Calu3 (cell line): ENCODE data around the gene KIF19. TPM values are rescaled to one million over a fixed set of nuclear protein-coding genes. Genes with fewer than 3 reads are reported as not detected.

Experiments
- BruUV-seq: library from RNA; stranded (reverse); fragments of 400-500 nt; replicated peaks from 2 replicates; lab custom pipeline; 2021; lab: Mats Ljungman, UMichigan
- CTCF ChIA-PET: fragments of 300-600 bp; sonication (Branson Sonifier 250); formaldehyde crosslinking; loops from one replicate; lab custom pipeline; 2022; ENCODE audit warnings: antibody characterized with exemption; lab: Charles Lee
- DNase-seq: peaks from one replicate; pipeline ENCODE4 v3.0.0; 2022
- H3K27ac Mint-ChIP-seq: one replicate; pipeline ENCODE4 v1.8.0; 2022; ENCODE audit warnings: mixed read lengths; ENCODE audit not compliant: unreplicated experiment
- H3K27me3 Mint-ChIP-seq: one replicate; pipeline ENCODE4 v1.8.0; 2022; ENCODE audit warnings: mixed read lengths; ENCODE audit not compliant: unreplicated experiment
- H3K36me3 Mint-ChIP-seq: one replicate; pipeline ENCODE4 v1.8.0; 2022; ENCODE audit warnings: mild to moderate bottlenecking, moderate library complexity, mixed read lengths; ENCODE audit not compliant: insufficient read depth, unreplicated experiment
- H3K4me1 Mint-ChIP-seq: one replicate; pipeline ENCODE4 v1.8.0; 2022; ENCODE audit warnings: mild to moderate bottlenecking, low read depth, mixed read lengths; ENCODE audit not compliant: unreplicated experiment
- H3K4me3 Mint-ChIP-seq: one replicate; pipeline ENCODE4 v1.8.0; 2022; ENCODE audit warnings: mild to moderate bottlenecking, low read depth, moderate library complexity, mixed read lengths; ENCODE audit not compliant: unreplicated experiment
- H3K9me3 Mint-ChIP-seq: one replicate; pipeline ENCODE4 v1.8.0; 2022; ENCODE audit warnings: low read depth, mixed read lengths; ENCODE audit not compliant: unreplicated experiment
- intact Hi-C: fragments of 100-400 bp; cut with micrococcal nuclease; formaldehyde crosslinking; loops from one replicate; pipeline ENCODE4 v1.10.0; 2022; ENCODE audit not compliant: unreplicated experiment
- total RNA-seq: library from RNA; stranded (reverse); gene quantifications from 2 replicates; pipeline ENCODE4 v1.2.3, GENCODE V29; 2022
- TF ChIP-seq, protein P1 (sequence below): fragments of 200-600 bp; IDR thresholded peaks from one replicate; pipeline ENCODE4 v1.8.0; 2022; ENCODE audit warnings: antibody characterized with exemption; ENCODE audit not compliant: unreplicated experiment

KIF19 gene
- total RNA-seq, 1 experiment from 2014 or later = not detected

DNA sequence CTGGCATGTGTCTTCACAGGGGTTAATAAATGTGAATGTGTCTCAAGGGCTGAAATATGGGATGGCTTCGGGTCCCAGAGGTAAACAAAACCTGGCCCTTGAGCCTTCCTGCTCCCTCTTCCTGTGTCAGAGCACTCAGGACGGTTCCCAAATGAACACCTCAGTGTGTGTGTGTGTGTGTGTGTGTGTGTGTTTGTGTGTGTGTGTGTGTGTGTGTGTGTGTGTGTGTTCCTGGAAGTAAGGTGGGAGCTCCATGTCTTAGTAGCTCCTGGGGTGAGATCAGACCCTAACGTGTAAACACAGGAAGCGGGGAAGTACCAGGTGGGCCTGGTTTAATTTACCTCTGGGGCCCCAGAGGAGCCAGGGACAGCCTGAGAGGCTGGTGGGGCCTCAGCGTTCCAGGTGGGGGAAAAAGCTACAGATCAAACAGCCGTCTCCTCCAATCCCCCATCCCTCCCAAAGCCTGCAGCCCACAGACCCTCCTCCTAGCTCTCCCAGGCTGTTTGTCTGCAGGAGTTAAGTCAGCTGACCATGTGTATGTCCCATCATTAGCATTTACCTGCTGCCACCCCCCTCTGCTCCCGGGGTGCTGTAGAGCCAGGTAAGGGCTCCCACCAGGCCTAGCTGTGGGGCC, 6.1 kb downstream of the KIF19 start:
- no peaks in the 10 kb centered on the region for H3K9me3 Mint-ChIP-seq
- CTCF ChIA-PET = interaction anchor here (0.7 kb wide), 1 partner anchor 621 kb away, joined by 3 read pairs; no protein-coding TSS in a partner anchor
- no peaks in the 10 kb centered on the region for H3K4me1 Mint-ChIP-seq
- H3K36me3 Mint-ChIP-seq = no peaks in the 10 kb centered on the region
- intact Hi-C loops = no loop called here
- DNase-seq = no peak
- TF ChIP-seq, protein P1, sequence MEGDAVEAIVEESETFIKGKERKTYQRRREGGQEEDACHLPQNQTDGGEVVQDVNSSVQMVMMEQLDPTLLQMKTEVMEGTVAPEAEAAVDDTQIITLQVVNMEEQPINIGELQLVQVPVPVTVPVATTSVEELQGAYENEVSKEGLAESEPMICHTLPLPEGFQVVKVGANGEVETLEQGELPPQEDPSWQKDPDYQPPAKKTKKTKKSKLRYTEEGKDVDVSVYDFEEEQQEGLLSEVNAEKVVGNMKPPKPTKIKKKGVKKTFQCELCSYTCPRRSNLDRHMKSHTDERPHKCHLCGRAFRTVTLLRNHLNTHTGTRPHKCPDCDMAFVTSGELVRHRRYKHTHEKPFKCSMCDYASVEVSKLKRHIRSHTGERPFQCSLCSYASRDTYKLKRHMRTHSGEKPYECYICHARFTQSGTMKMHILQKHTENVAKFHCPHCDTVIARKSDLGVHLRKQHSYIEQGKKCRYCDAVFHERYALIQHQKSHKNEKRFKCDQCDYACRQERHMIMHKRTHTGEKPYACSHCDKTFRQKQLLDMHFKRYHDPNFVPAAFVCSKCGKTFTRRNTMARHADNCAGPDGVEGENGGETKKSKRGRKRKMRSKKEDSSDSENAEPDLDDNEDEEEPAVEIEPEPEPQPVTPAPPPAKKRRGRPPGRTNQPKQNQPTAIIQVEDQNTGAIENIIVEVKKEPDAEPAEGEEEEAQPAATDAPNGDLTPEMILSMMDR = no peak
- no peak overlapping the region for H3K27ac Mint-ChIP-seq
- H3K4me3 Mint-ChIP-seq = no peak overlapping the region
- peaks cover 91% of the 10 kb centered on the region for H3K27me3 Mint-ChIP-seq
- BruUV-seq = no TSS peak

DNA sequence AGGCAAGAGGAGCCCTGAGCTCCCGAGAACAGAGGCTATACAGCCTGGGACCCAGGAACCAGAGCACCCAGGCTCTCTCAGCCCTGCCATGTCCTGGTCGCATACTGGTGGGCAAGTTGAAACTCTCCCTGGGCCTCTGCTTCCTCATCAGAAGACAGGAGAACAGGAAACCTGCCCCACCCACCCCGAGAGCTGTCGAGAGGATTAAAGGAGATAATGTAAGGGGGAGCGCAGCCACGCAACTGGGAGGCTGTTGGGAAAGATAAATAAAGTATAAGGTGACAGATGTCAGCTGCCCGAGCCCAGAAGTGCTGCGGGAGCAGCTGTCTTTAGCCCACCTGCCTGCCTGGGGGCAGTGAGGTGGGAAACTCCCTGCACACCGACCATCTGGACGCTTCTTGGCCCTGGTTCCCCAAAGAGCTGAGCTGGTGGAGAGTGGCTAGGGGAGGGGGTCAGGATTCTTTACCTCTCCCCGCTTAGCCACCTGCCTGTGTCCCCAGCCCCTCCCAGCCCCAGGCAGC, 6.8 kb downstream of the KIF19 start:
- intact Hi-C loops = no loop called here
- H3K9me3 Mint-ChIP-seq = no peaks in the 10 kb centered on the region
- no peak for DNase-seq
- BruUV-seq = no TSS peak
- H3K4me1 Mint-ChIP-seq = no peaks in the 10 kb centered on the region
- CTCF ChIA-PET = interaction anchor here (0.7 to 1.5 kb wide), 2 partner anchors 9 to 1192 kb away, joined by 5 to 8 read pairs; no protein-coding TSS in a partner anchor
- H3K27me3 Mint-ChIP-seq = peaks cover 95% of the 10 kb centered on the region
- no peak overlapping the region for H3K4me3 Mint-ChIP-seq
- H3K27ac Mint-ChIP-seq = no peak overlapping the region
- no peaks in the 10 kb centered on the region for H3K36me3 Mint-ChIP-seq
- TF ChIP-seq, protein P1 = no peak

DNA sequence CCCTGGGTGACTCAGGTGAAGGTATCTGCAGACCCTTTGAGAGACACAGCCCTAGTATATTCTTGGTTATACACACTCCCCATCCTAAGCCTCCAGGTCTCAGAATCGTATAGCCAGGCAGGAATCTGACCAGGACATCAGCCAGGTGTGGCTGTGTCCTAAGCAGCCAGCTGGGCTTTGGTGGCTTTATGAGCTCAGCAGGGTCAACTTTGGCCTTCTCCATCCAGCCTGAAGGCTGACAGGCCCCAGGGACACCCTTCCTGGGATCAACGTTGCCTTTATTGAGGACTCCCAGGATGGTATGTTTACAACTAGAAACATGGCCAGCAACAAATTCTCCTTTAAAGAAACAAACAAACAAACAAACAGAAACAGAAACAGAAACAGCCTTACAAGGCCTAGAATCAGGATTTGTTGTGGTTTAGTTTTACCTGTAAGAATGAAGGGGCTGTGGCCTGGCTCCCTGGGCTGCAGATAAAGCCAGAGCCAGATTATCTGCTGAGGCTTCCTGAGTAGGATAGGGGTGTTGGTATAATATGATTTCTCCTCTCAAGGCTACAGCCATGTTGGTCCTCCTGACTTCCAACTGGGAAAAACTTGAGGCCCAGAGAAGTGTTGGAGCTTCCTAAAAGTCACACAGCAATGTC, 8.5 kb downstream of the KIF19 start:
- TF ChIP-seq, protein P1 = no peak
- H3K27me3 Mint-ChIP-seq = peaks cover 97% of the 10 kb centered on the region
- H3K27ac Mint-ChIP-seq = no peak overlapping the region
- H3K36me3 Mint-ChIP-seq = no peaks in the 10 kb centered on the region
- CTCF ChIA-PET = interaction anchor here (0.5 to 1.5 kb wide), 3 partner anchors 11 to 34 kb away, joined by 4 to 8 read pairs (median 4); no protein-coding TSS in a partner anchor
- DNase-seq = no peak
- no peaks in the 10 kb centered on the region for H3K4me1 Mint-ChIP-seq
- H3K9me3 Mint-ChIP-seq = no peaks in the 10 kb centered on the region
- no peak overlapping the region for H3K4me3 Mint-ChIP-seq
- intact Hi-C loops = no loop called here
- no TSS peak for BruUV-seq

DNA sequence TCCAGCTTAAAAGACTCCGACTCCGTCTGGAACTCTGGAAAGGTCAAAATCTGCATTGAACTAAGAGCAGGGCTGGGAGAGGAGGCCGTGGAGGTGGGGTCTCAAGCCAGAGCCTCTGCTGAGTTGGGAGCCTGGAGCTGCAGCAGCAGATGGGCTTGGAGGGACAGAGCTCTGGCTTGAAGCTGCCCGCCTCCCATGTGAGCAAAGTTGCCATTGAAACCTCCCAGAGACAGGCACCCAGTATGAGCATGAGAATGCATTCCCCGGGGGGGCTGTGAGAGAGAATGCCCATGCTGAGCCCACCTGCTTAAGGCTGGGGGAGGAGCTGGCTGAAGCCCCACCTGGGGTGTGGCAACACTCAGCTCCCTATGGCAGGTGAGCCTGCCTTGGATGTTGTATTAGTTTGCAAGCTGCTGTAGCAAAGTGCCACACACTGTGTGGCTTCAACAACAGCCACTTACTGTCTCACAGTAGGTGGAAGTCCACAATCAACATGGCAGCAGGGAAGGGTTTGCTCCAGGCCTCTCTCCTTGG, 9.6 kb downstream of the KIF19 start:
- H3K4me1 Mint-ChIP-seq = no peaks in the 10 kb centered on the region
- BruUV-seq = no TSS peak

More for the DNA sequence above, 9.6 kb downstream of the KIF19 start:
- Mint-ChIP-seq H3K27ac (no peak overlapping the region), H3K36me3 (no peaks in the 10 kb centered on the region), H3K4me3 (no peak overlapping the region), H3K27me3 (peaks cover 97% of the 10 kb centered on the region), H3K9me3 (no peaks in the 10 kb centered on the region)
- CTCF ChIA-PET = interaction anchor here (0.6 to 1.1 kb wide), 2 partner anchors 27 to 948 kb away, joined by 3 to 4 read pairs; no protein-coding TSS in a partner anchor
- TF ChIP-seq, protein P1 = no peak
- no peak for DNase-seq
- intact Hi-C loops = no loop called here
